Endodermal cell (in vitro differentiated cells): ENCODE measurements around the gene MTNR1B. TPM values are rescaled to one million over a fixed set of nuclear protein-coding genes. Genes with fewer than 3 reads are reported as not detected.

Experiments used
- DNase-seq: peaks from one replicate; pipeline ENCODE4 v3.0.0-alpha.2; 2017
- H3K27ac ChIP-seq: 2 replicates; pipeline ENCODE4 v1.5.1; 2013; ENCODE audit warnings: mild to moderate bottlenecking, low read depth, low read length, moderate library complexity
- H3K27me3 ChIP-seq: 2 replicates; pipeline ENCODE4 v1.6.1; 2013; ENCODE audit warnings: mild to moderate bottlenecking, low read length, moderate library complexity; ENCODE audit not compliant: insufficient read depth, control insufficient read depth, poor library complexity, severe bottlenecking
- H3K36me3 ChIP-seq: 2 replicates; pipeline ENCODE4 v1.7.0; 2013; ENCODE audit warnings: mild to moderate bottlenecking, low read length, moderate library complexity; ENCODE audit not compliant: control insufficient read depth, insufficient read depth
- H3K4me1 ChIP-seq: one replicate; pipeline ENCODE4 v1.7.0; 2013; ENCODE audit warnings: low read length; ENCODE audit not compliant: control insufficient read depth, insufficient read depth
- H3K4me3 ChIP-seq: 2 replicates; pipeline ENCODE4 v1.5.1; 2013; ENCODE audit warnings: mild to moderate bottlenecking, low read length, moderate library complexity
- H3K9ac ChIP-seq: 2 replicates; pipeline ENCODE4 v1.6.1; 2013; ENCODE audit warnings: mild to moderate bottlenecking, low read length, moderate library complexity; ENCODE audit not compliant: poor library complexity, severe bottlenecking; ENCODE audit errors: extremely low read depth
- H3K9me3 ChIP-seq: 2 replicates; pipeline ENCODE4 v1.6.1; 2013; ENCODE audit warnings: mild to moderate bottlenecking, low read length, moderate library complexity; ENCODE audit not compliant: control insufficient read depth
- H3K27ac Mint-ChIP-seq: 2 replicates; pipeline ENCODE4 v1.8.0; 2020; ENCODE audit warnings: mixed read lengths
- H3K27me3 Mint-ChIP-seq: 2 replicates; pipeline ENCODE4 v1.8.0; 2021; ENCODE audit warnings: mild to moderate bottlenecking, mixed read lengths; ENCODE audit not compliant: insufficient read depth
- H3K36me3 Mint-ChIP-seq: 2 replicates; pipeline ENCODE4 v1.8.0; 2020; ENCODE audit warnings: low read depth, mixed read lengths
- H3K4me1 Mint-ChIP-seq: 2 replicates; pipeline ENCODE4 v1.8.0; 2020; ENCODE audit warnings: mixed read lengths
- H3K4me3 Mint-ChIP-seq: 2 replicates; pipeline ENCODE4 v1.8.0; 2020; ENCODE audit warnings: mild to moderate bottlenecking, moderate library complexity, mixed read lengths
- H3K9me3 Mint-ChIP-seq: 2 replicates; pipeline ENCODE4 v1.8.0; 2020; ENCODE audit warnings: mild to moderate bottlenecking, mixed read lengths
- WGBS, 2 experiments: methylation state at CpG; one replicate each; pipeline versions ENCODE4 v1.1.5 to v1.1.7; 2013; ENCODE audit warnings: missing lambda C conversion rate in 2 of 2, mixed read lengths in 1 of 2; ENCODE audit not compliant: insufficient coverage in 1 of 2, insufficient read length in 1 of 2; 5-methylcytosine and 5-hydroxymethylcytosine counted together
- total RNA-seq, 2 donors: library from RNA; stranded (reverse); fragmentation: NEBNext Ultra II Directional in 1 of 2; extraction: Animal tissue kit (Norgen Biotek cat#: 25700) in 1 of 2; gene quantifications; 2 replicates in 1 of 2; 3 replicates in 1 of 2; pipeline ENCODE4 v1.2.1, GENCODE V29; 2021
- TF ChIP-seq, protein P1 (sequence below): fragments of 200-600 bp; sonication (generic); conservative IDR thresholded peaks from 2 replicates; pipeline ENCODE4 v1.5.0; 2021; ENCODE audit warnings: antibody characterized with exemption, mild to moderate bottlenecking

The MTNR1B gene
- total RNA-seq, 2 donors from 2014 or later: 0.53 TPM; not detected in 1

DNA sequence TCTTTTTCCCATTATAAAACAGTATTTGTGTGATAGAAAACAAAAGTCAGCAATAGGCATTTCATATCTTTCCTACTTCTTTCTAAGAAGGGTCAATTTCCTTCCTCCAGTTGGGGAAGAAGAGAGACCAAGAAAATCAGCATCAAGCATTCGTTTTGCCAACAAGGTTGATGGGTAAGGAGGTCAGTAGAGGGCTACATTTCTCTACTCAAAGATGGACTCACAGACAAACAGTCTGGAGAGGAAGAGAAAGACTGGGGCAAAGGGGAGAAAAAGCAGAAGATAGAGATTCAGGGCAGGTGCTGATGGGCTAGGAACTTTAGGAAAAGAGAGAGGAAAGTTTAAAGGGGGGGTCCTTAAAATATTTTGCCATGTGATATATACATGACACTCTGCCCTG, 8.6 kb upstream of the MTNR1B start:
- Mint-ChIP-seq H3K9me3 (no peaks in the 10 kb centered on the region), H3K27me3 (no peaks in the 10 kb centered on the region), H3K27ac (no peak overlapping the region), H3K36me3 (no peaks in the 10 kb centered on the region), H3K4me3 (no peak overlapping the region), H3K4me1 (peaks cover 6% of the 10 kb centered on the region)
- Histone ChIP-seq H3K9me3 (no peaks in the 10 kb centered on the region), H3K4me1 (no peaks in the 10 kb centered on the region), H3K36me3 (no peaks in the 10 kb centered on the region), H3K4me3 (no peak overlapping the region), H3K9ac (no peak overlapping the region), H3K27ac (no peak overlapping the region), H3K27me3 (no peaks in the 10 kb centered on the region)
- TF ChIP-seq, protein P1, sequence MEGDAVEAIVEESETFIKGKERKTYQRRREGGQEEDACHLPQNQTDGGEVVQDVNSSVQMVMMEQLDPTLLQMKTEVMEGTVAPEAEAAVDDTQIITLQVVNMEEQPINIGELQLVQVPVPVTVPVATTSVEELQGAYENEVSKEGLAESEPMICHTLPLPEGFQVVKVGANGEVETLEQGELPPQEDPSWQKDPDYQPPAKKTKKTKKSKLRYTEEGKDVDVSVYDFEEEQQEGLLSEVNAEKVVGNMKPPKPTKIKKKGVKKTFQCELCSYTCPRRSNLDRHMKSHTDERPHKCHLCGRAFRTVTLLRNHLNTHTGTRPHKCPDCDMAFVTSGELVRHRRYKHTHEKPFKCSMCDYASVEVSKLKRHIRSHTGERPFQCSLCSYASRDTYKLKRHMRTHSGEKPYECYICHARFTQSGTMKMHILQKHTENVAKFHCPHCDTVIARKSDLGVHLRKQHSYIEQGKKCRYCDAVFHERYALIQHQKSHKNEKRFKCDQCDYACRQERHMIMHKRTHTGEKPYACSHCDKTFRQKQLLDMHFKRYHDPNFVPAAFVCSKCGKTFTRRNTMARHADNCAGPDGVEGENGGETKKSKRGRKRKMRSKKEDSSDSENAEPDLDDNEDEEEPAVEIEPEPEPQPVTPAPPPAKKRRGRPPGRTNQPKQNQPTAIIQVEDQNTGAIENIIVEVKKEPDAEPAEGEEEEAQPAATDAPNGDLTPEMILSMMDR: no peak
- no peak for DNase-seq
- 60% methylated on average over 1 of the region's 1 CpG; no CpG with 5 or more reads in 1 of the 2 experiments for WGBS, 2 experiments

DNA sequence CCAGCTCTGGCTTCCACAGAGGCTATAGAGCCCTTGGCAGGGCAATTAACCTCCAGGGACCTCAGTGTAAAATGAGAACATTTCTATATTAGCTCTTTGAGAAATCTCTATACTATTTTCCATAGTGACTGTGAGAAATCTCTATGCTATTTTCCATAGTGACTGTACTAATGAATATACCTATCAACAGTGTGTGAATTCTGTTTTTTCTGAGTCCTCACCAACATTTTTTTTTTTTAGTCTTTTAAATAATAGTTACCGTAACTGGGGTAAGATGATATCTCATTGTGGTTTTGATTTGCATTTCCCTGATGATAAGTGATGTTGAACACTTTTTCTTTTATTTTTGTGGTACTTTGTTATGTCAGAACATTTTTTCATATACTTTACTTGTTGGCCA, 7.0 kb upstream of the MTNR1B start:
- H3K4me1 Mint-ChIP-seq: peaks cover 10% of the 10 kb centered on the region

DNA sequence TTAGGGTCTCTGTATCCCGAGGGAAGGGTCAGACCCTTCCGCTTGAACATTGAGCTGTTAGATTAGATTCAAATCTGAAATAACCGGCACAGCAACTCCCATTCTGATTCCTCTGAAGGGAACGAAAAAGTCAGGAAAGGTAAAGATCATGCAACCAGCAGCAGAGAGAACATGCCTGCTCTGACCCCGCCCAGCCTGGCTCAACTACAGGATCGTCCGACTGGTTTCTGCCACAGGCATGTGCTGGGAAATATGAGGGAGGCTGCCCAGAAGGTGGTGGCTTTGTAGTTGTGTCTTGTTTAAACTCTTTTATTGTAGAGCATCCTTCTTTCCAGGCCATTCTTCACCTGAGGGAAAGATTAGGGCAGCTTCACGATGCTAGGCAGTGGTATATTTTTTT, 5.0 kb upstream of the MTNR1B start:
- Histone ChIP-seq H3K27ac (no peak overlapping the region), H3K27me3 (peaks cover 22% of the 10 kb centered on the region), H3K4me3 (no peak overlapping the region), H3K9ac (no peak overlapping the region), H3K36me3 (no peaks in the 10 kb centered on the region), H3K4me1 (no peaks in the 10 kb centered on the region), H3K9me3 (no peaks in the 10 kb centered on the region)
- H3K4me1 Mint-ChIP-seq: peaks cover 10% of the 10 kb centered on the region
- H3K4me3 Mint-ChIP-seq: no peak overlapping the region
- TF ChIP-seq, protein P1: no peak
- H3K27ac Mint-ChIP-seq: no peak overlapping the region
- H3K36me3 Mint-ChIP-seq: no peaks in the 10 kb centered on the region
- DNase-seq: no peak
- peaks cover 27% of the 10 kb centered on the region for H3K27me3 Mint-ChIP-seq
- 95 to 100% methylated on average over 3 to 7 of the region's 8 CpGs for WGBS, 2 experiments
- no peaks in the 10 kb centered on the region for H3K9me3 Mint-ChIP-seq

More for the DNA sequence above, 7.0 kb upstream of the MTNR1B start:
- H3K4me3 ChIP-seq: no peak overlapping the region
- H3K9me3 ChIP-seq: no peaks in the 10 kb centered on the region
- Mint-ChIP-seq H3K27me3 (peaks cover 7% of the 10 kb centered on the region), H3K9me3 (no peaks in the 10 kb centered on the region), H3K27ac (no peak overlapping the region), H3K4me3 (no peak overlapping the region), H3K36me3 (no peaks in the 10 kb centered on the region)
- no peak overlapping the region for H3K27ac ChIP-seq
- H3K27me3 ChIP-seq: peaks cover 1% of the 10 kb centered on the region
- H3K9ac ChIP-seq: no peak overlapping the region
- DNase-seq: no peak
- H3K4me1 ChIP-seq: no peaks in the 10 kb centered on the region
- no CpG with 5 or more reads among the region's 1 CpG for whole genome bisulfite sequencing, 2 experiments
- H3K36me3 ChIP-seq: no peaks in the 10 kb centered on the region
- TF ChIP-seq, protein P1: no peak
